IMR-90 (cell line): ENCODE data around the gene PCSK6. TPM values are rescaled to one million over a fixed set of nuclear protein-coding genes. Genes with fewer than 3 reads are reported as not detected.

Source experiments
- ATAC-seq: fragments of 200-7000 bp; cut with Tn5 transposase; 2 replicates; pipeline ENCODE4 v1.9.1; 2020; ENCODE audit warnings: low read depth, mild to moderate bottlenecking, moderate library complexity
- BruUV-seq: library from RNA; stranded (reverse); fragments of 400-500 nt; replicated peaks from 2 replicates; lab custom pipeline; 2021; lab: Mats Ljungman, UMichigan
- CTCF ChIA-PET: fragments of 300-600 bp; formaldehyde crosslinking; extraction: SDS; loops from one replicate; lab custom pipeline; 2021; ENCODE audit warnings: antibody characterized with exemption; lab: Yijun Ruan, JAX
- POLR2A ChIA-PET: fragments of 300-600 bp; sonication (Branson Sonifier 250); formaldehyde crosslinking; loops from one replicate; lab custom pipeline; 2022; ENCODE audit warnings: antibody characterized with exemption; ENCODE audit not compliant: unreplicated experiment; lab: Charles Lee
- DNase-seq: peaks from one replicate; pipeline ENCODE4 v3.0.0; 2013
- H2AFZ ChIP-seq: replicated peaks from 2 replicates; pipeline ENCODE3; 2013; ENCODE audit warnings: low read length, mild to moderate bottlenecking; ENCODE audit not compliant: poor library complexity
- H2AK5ac ChIP-seq: 2 replicates; pipeline ENCODE4 v1.6.1; 2013; ENCODE audit warnings: low read depth, low read length, inconsistent platforms
- H2AK9ac ChIP-seq: replicated peaks from 2 replicates; pipeline ENCODE3; 2013; ENCODE audit warnings: mild to moderate bottlenecking, low read depth, low read length, moderate library complexity; ENCODE audit not compliant: poor library complexity
- H2BK120ac ChIP-seq: 2 replicates; pipeline ENCODE4 v1.6.1; 2013; ENCODE audit warnings: low read depth, low read length, inconsistent platforms
- H2BK15ac ChIP-seq: 3 replicates; pipeline ENCODE4 v1.6.1; 2013; ENCODE audit warnings: low read depth, low read length, inconsistent platforms
- H2BK20ac ChIP-seq: 2 replicates; pipeline ENCODE4 v1.6.1; 2013; ENCODE audit warnings: low read depth, mild to moderate bottlenecking, inconsistent platforms, low read length, moderate library complexity
- H2BK5ac ChIP-seq: 2 replicates; pipeline ENCODE4 v1.6.1; 2013; ENCODE audit warnings: mild to moderate bottlenecking, low read depth, low read length, inconsistent platforms; ENCODE audit not compliant: poor library complexity, severe bottlenecking
- H3K14ac ChIP-seq: replicated peaks from 2 replicates; pipeline ENCODE4 v1.6.1; 2013; ENCODE audit warnings: low read depth, low read length, inconsistent platforms
- H3K18ac ChIP-seq: 2 replicates; pipeline ENCODE4 v1.6.1; 2013; ENCODE audit warnings: low read depth, low read length, control low read depth
- H3K23ac ChIP-seq: 2 replicates; pipeline ENCODE4 v1.6.1; 2013; ENCODE audit warnings: low read depth, low read length, inconsistent platforms
- H3K27ac ChIP-seq: 2 replicates; pipeline ENCODE4 v1.5.1; 2013; ENCODE audit warnings: mild to moderate bottlenecking, control low read depth, low read length; ENCODE audit not compliant: insufficient read depth
- H3K27me3 ChIP-seq: 2 replicates; pipeline ENCODE4 v1.6.1; 2013; ENCODE audit warnings: low read length; ENCODE audit not compliant: control insufficient read depth, insufficient read depth
- H3K36me3 ChIP-seq: 2 replicates; pipeline ENCODE4 v1.6.1; 2013; ENCODE audit warnings: low read length, mixed read lengths; ENCODE audit not compliant: control insufficient read depth, insufficient read depth
- H3K4ac ChIP-seq: 2 replicates; pipeline ENCODE4 v1.6.1; 2013; ENCODE audit warnings: low read depth, low read length, inconsistent platforms
- H3K4me1 ChIP-seq: 2 replicates; pipeline ENCODE4 v1.6.1; 2013; ENCODE audit warnings: low read length, mixed read lengths; ENCODE audit not compliant: control insufficient read depth, insufficient read depth
- H3K4me2 ChIP-seq: 2 replicates; pipeline ENCODE4 v1.6.1; 2013; ENCODE audit warnings: low read depth, mild to moderate bottlenecking, control low read depth, low read length, moderate library complexity
- H3K4me3 ChIP-seq: 2 replicates; pipeline ENCODE4 v1.5.1; 2013; ENCODE audit warnings: low read depth, mild to moderate bottlenecking, control low read depth, low read length, moderate library complexity; ENCODE audit not compliant: insufficient read depth
- H3K56ac ChIP-seq: 2 replicates; pipeline ENCODE4 v1.6.1; 2013; ENCODE audit warnings: low read length, inconsistent platforms; ENCODE audit not compliant: insufficient read depth; ENCODE audit errors: extremely low read depth
- H3K79me1 ChIP-seq, 2 experiments: 2 replicates each; pipeline ENCODE4 v1.6.1; 2013; ENCODE audit warnings: low read length in 2 of 2, inconsistent platforms in 1 of 2, low read depth in 1 of 2
- H3K9ac ChIP-seq: 2 replicates; pipeline ENCODE4 v1.6.1; 2013; ENCODE audit warnings: low read depth, low read length, control low read depth
- H3K9me1 ChIP-seq: 2 replicates; pipeline ENCODE4 v1.6.1; 2013; ENCODE audit warnings: low read length, inconsistent platforms; ENCODE audit not compliant: insufficient read depth
- H3K9me3 ChIP-seq: 2 replicates; pipeline ENCODE4 v1.6.1; 2013; ENCODE audit warnings: low read length; ENCODE audit not compliant: control insufficient read depth, insufficient read depth
- H4K20me1 ChIP-seq: 2 replicates; pipeline ENCODE4 v1.6.1; 2013; ENCODE audit warnings: low read length, inconsistent platforms; ENCODE audit not compliant: insufficient read depth
- H4K5ac ChIP-seq: 2 replicates; pipeline ENCODE4 v1.6.1; 2013; ENCODE audit warnings: mild to moderate bottlenecking, low read depth, low read length, control low read depth
- H4K8ac ChIP-seq, 2 experiments: 2 replicates each; pipeline ENCODE4 v1.6.1; 2013; ENCODE audit warnings: low read depth in 2 of 2, low read length in 2 of 2, control low read depth in 1 of 2, inconsistent platforms in 1 of 2
- H4K91ac ChIP-seq: 2 replicates; pipeline ENCODE4 v1.6.1; 2013; ENCODE audit warnings: low read depth, low read length, inconsistent platforms; ENCODE audit not compliant: insufficient read depth
- BHLHE40 ChIP-seq: fragments of 150-350 bp; IDR thresholded peaks from 2 replicates; pipeline ENCODE4 v1.6.1; 2016; ENCODE audit warnings: mild to moderate bottlenecking, low read depth, low read length
- CEBPB ChIP-seq: IDR thresholded peaks from 2 replicates; pipeline ENCODE4 v1.6.1; 2012; ENCODE audit warnings: low read depth, low read length, improper control_type of control experiment
- CHD1 ChIP-seq: IDR thresholded peaks from 2 replicates; pipeline ENCODE4 v1.6.1; 2012; ENCODE audit warnings: low read depth, low read length, improper control_type of control experiment
- FOS ChIP-seq: fragments of 150-350 bp; IDR thresholded peaks from 2 replicates; pipeline ENCODE4 v1.6.1; 2016; ENCODE audit warnings: low read depth, low read length
- MAFK ChIP-seq: IDR thresholded peaks from 2 replicates; pipeline ENCODE4 v1.6.1; 2012; ENCODE audit warnings: low read depth, low read length, improper control_type of control experiment
- MXI1 ChIP-seq: IDR thresholded peaks from 2 replicates; pipeline ENCODE4 v1.6.1; 2012; ENCODE audit warnings: low read depth, mild to moderate bottlenecking, low read length, moderate library complexity, borderline replicate concordance
- POLR2A ChIP-seq: IDR thresholded peaks from 2 replicates; pipeline ENCODE4 v1.6.1; 2012; ENCODE audit warnings: mild to moderate bottlenecking, low read depth, low read length
- RAD21 ChIP-seq: IDR thresholded peaks from 2 replicates; pipeline ENCODE4 v1.6.1; 2012; ENCODE audit warnings: low read length, improper control_type of control experiment
- RFX5 ChIP-seq: IDR thresholded peaks from 2 replicates; pipeline ENCODE4 v1.8.0; 2012; ENCODE audit warnings: low read depth, mild to moderate bottlenecking, low read length, moderate library complexity
- SMC3 ChIP-seq: fragments of 150-350 bp; IDR thresholded peaks from 2 replicates; pipeline ENCODE4 v1.6.1; 2016; ENCODE audit warnings: low read depth, mild to moderate bottlenecking, antibody characterized with exemption, low read length, moderate library complexity
- USF2 ChIP-seq: fragments of 150-350 bp; IDR thresholded peaks from 2 replicates; pipeline ENCODE4 v1.6.1; 2017; ENCODE audit warnings: mild to moderate bottlenecking, antibody characterized with exemption, low read length, low read depth
- WGBS, 2 experiments: methylation state at CpG; one replicate each; pipeline versions ENCODE4 v1.1.5 to v1.1.7; 2013; ENCODE audit warnings: missing lambda C conversion rate in 2 of 2; ENCODE audit not compliant: insufficient read length in 1 of 2; ENCODE audit errors: extremely low coverage in 2 of 2; 5-methylcytosine and 5-hydroxymethylcytosine counted together
- dilution Hi-C: fragments of 300-500 bp; cut with HindIII; formaldehyde crosslinking; loops from one replicate; pipeline ENCODE4 v1.14.3; 2018; ENCODE audit warnings: low sequenced_read_pairs; ENCODE audit not compliant: unreplicated experiment
- in situ Hi-C: fragments of 300-500 bp; cut with MboI; formaldehyde crosslinking; loops from 3 replicates; pipeline ENCODE4 v1.14.3; 2019; ENCODE audit warnings: low sequenced_read_pairs, inconsistent platforms, mixed read lengths
- intact Hi-C: fragments of 100-400 bp; cut with micrococcal nuclease; formaldehyde crosslinking; loops from 2 replicates; pipeline ENCODE4 v1.10.0; 2022
- polyA plus RNA-seq, 3 experiments: library from polyadenylated mRNA; depleted of rRNA; stranded (reverse); fragments of >200 nt; gene quantifications; 2 replicates each; pipeline ENCODE4 v1.2.3, GENCODE V29; 2012; ENCODE audit warnings: low replicate concordance in 1 of 3
- total RNA-seq: library from RNA; depleted of rRNA; stranded (reverse); fragments of >200 nt; gene quantifications from 2 replicates; pipeline ENCODE4 v1.2.3, GENCODE V29; 2012
- TF ChIP-seq, protein P1 (sequence below): conservative IDR thresholded peaks from 2 replicates; pipeline ENCODE4 v1.5.1; 2012; ENCODE audit warnings: mild to moderate bottlenecking, low read depth, low read length, improper control_type of control experiment
- TF ChIP-seq, protein P2 (sequence below): fragments of 150-350 bp; IDR thresholded peaks from 2 replicates; pipeline ENCODE4 v1.6.1; 2016; ENCODE audit warnings: low read depth, mild to moderate bottlenecking, low read length, moderate library complexity, borderline replicate concordance

The PCSK6 gene
- total and polyA plus RNA-seq, 2 of the 4 experiments (the other 2 are of a cell fraction), result not detected

DNA sequence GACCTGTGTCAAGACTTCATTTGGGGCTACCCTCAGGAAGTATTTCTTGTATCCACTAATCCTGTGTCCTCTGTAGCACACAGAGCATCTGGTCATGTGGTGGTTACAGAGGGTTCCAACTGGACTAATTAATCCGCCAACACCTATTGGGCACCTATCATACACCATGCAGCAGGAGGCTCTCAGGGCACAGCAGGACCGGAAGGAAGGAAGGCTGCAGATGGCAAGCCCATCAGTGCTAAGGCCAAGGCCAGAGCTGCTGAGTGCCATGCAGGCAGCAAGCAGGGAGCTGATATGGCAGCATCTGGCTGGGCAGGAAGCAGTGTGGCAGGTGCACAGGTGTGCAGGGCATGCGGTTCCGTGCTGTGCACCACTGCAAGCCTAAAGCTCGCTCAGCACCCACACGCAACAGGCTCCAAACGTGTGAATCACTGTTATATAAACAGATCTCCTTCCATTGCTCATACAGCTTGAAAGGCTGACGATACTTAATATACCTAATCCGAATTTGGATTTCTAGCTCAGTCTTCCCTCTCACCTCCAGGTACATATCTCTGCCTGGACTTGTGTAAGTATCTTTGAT, 130.1 kb downstream of the PCSK6 start:
- Histone ChIP-seq H2BK5ac (no peak overlapping the region), H3K56ac (no peak overlapping the region), H3K18ac (no peak overlapping the region), H3K9me3 (no peaks in the 10 kb centered on the region), H3K23ac (no peak overlapping the region), H3K9me1 (peaks cover 4% of the 10 kb centered on the region; the same call in 1 of the 2 replicates), H2BK15ac (no peak overlapping the region), H3K14ac (no peak overlapping the region), H2AFZ (peak overlapping the region; percentile 32), H3K4me3 (no peak overlapping the region), H4K91ac (no peak overlapping the region), H3K4me2 (no peak overlapping the region), H3K27ac (no peak overlapping the region), H3K36me3 (no peaks in the 10 kb centered on the region), H4K8ac (no peak overlapping the region), H3K79me1 (no peaks in the 10 kb centered on the region), H2AK5ac (no peak overlapping the region), H3K4ac (no peak overlapping the region), H2BK20ac (no peak overlapping the region), H3K27me3 (peaks cover 6% of the 10 kb centered on the region), H3K4me1 (peaks cover 2% of the 10 kb centered on the region; the same call in 1 of the 2 replicates), H2BK120ac (no peak overlapping the region), H4K5ac (no peak overlapping the region), H3K9ac (no peak overlapping the region), H4K20me1 (no peaks in the 10 kb centered on the region; the same call in 1 of the 2 replicates), H2AK9ac (peak overlapping the region; percentile 28)
- 40% methylated on average over 3 of the region's 9 CpGs; no CpG with 5 or more reads in 1 of the 2 experiments for WGBS, 2 experiments
- TF ChIP-seq POLR2A (no peak), FOS (no peak), CHD1 (no peak), MXI1 (no peak), MAFK (no peak), RFX5 (no peak), SMC3 (no peak), CEBPB (no peak), RAD21 (no peak), BHLHE40 (no peak), USF2 (no peak)
- TF ChIP-seq, protein P1, sequence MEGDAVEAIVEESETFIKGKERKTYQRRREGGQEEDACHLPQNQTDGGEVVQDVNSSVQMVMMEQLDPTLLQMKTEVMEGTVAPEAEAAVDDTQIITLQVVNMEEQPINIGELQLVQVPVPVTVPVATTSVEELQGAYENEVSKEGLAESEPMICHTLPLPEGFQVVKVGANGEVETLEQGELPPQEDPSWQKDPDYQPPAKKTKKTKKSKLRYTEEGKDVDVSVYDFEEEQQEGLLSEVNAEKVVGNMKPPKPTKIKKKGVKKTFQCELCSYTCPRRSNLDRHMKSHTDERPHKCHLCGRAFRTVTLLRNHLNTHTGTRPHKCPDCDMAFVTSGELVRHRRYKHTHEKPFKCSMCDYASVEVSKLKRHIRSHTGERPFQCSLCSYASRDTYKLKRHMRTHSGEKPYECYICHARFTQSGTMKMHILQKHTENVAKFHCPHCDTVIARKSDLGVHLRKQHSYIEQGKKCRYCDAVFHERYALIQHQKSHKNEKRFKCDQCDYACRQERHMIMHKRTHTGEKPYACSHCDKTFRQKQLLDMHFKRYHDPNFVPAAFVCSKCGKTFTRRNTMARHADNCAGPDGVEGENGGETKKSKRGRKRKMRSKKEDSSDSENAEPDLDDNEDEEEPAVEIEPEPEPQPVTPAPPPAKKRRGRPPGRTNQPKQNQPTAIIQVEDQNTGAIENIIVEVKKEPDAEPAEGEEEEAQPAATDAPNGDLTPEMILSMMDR, result no peak
- TF ChIP-seq, protein P2, sequence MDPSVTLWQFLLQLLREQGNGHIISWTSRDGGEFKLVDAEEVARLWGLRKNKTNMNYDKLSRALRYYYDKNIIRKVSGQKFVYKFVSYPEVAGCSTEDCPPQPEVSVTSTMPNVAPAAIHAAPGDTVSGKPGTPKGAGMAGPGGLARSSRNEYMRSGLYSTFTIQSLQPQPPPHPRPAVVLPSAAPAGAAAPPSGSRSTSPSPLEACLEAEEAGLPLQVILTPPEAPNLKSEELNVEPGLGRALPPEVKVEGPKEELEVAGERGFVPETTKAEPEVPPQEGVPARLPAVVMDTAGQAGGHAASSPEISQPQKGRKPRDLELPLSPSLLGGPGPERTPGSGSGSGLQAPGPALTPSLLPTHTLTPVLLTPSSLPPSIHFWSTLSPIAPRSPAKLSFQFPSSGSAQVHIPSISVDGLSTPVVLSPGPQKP, result no peak
- in situ Hi-C loops, result no loop called here
- ChIA-PET CTCF (no interaction called here), POLR2A (no interaction called here)
- ATAC-seq (peak; percentile 42; the same call in 1 of the 2 replicates), DNase-seq (peak; percentile 9)
- BruUV-seq, result no TSS peak
- dilution Hi-C loops, result no loop called here
- intact Hi-C loops, result no loop called here
